HG03521 (cell line): ENCODE data around the gene CYCS.
"Not testable (repeated sequence)": the region's sequence is repeated elsewhere in the genome, so short reads cannot be mapped to it uniquely, and the experiment has no call there.

Experiments
- ATAC-seq: cut with Tn5 transposase; IDR thresholded peaks from one replicate; pipeline ENCODE4 v1.9.1; 2021; ENCODE audit warnings: mild to moderate bottlenecking, moderate library complexity; ENCODE audit not compliant: unreplicated experiment

CYCS gene

GRCh38 chr7:25125137-25125946 lies at the start of gene CYCS:
TSS of gene CYCS (minus strand) at chr7:25125260. CDS start at chr7:25124119, 1,141 bp downstream.
- peak; percentile 93 for ATAC-seq

- ATAC-seq, result no peak
These were observed 48.1 kb upstream of the CYCS start for GRCh38 chr7:25173184-25173583.

- ATAC-seq, result no peak
These were observed 46.5 kb upstream of the CYCS start for GRCh38 chr7:25171516-25171915.

GRCh38 chr7:25171071-25171470 lies 46.0 kb upstream of the CYCS start:
- ATAC-seq, result no peak

GRCh38 chr7:25169683-25170082 lies 44.6 kb upstream of the CYCS start:
- ATAC-seq, result no peak

- ATAC-seq, result no peak
These were observed 43.1 kb upstream of the CYCS start for GRCh38 chr7:25168145-25168544.

GRCh38 chr7:25167262-25167843 lies 42.3 kb upstream of the CYCS start:
- ATAC-seq, result no peak

- ATAC-seq, result not testable (repeated sequence)
These were observed 35.0 kb upstream of the CYCS start for GRCh38 chr7:25159983-25160596.

- ATAC-seq, result no peak
These were observed 33.9 kb upstream of the CYCS start for GRCh38 chr7:25158966-25159365.

GRCh38 chr7:25151773-25152172 lies 26.7 kb upstream of the CYCS start:
- no peak for ATAC-seq

GRCh38 chr7:25149836-25150235 lies 24.8 kb upstream of the CYCS start:
- no peak for ATAC-seq

- ATAC-seq, result no peak
These were observed 23.9 kb upstream of the CYCS start for GRCh38 chr7:25148772-25149575.

- no peak for ATAC-seq
These were observed 18.7 kb upstream of the CYCS start for GRCh38 chr7:25143763-25144162.

- no peak for ATAC-seq
These were observed 14.5 kb upstream of the CYCS start for GRCh38 chr7:25139536-25139935.

GRCh38 chr7:25134358-25135010 lies 9.4 kb upstream of the CYCS start:
- no peak for ATAC-seq

- ATAC-seq, result no peak
These were observed 7.4 kb upstream of the CYCS start for GRCh38 chr7:25132430-25132829.

- ATAC-seq, result no peak
These were observed 1.7 kb upstream of the CYCS start for GRCh38 chr7:25126751-25127150.

GRCh38 chr7:25124465-25125136 lies 459 bp downstream of the CYCS start:
- no peak for ATAC-seq

GRCh38 chr7:25122373-25122772 lies 2.7 kb downstream of the CYCS start:
- no peak for ATAC-seq

- ATAC-seq, result no peak
These were observed 3.5 kb downstream of the CYCS start for GRCh38 chr7:25121599-25121998.
